DMS153 treated with DMSO at 0.1 percent for 48 hours (cell line): ENCODE results near the gene HLA-DPA1.
A peak's percentile ranks its signal among the peaks of the same experiment; 100 is the strongest.

Experiments
- DNase-seq: peaks from one replicate; lab custom pipeline; 2025; ENCODE audit not compliant: unreplicated experiment; lab: John Stamatoyannopoulos, UW

Gene HLA-DPA1

DNA sequence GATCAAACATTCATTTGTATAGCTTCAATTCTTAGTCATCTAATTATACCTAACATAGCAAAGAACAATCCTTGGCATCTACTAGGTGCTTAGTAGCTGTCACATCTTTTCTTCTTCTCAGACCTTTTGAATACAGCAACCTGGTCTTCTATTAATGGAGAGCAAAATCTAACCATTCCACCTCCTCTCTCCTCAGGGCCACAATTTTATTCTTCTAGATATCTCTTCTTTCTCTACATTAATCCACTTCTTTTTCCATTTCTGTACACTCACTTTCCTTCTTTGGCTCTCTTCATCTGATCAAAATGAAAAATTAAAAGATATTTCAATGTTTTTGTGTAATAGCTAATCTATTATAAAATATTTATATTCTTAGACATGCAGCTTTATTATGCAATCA is 55.0 kb downstream of the HLA-DPA1 start:
- no peak for DNase-seq

DNA sequence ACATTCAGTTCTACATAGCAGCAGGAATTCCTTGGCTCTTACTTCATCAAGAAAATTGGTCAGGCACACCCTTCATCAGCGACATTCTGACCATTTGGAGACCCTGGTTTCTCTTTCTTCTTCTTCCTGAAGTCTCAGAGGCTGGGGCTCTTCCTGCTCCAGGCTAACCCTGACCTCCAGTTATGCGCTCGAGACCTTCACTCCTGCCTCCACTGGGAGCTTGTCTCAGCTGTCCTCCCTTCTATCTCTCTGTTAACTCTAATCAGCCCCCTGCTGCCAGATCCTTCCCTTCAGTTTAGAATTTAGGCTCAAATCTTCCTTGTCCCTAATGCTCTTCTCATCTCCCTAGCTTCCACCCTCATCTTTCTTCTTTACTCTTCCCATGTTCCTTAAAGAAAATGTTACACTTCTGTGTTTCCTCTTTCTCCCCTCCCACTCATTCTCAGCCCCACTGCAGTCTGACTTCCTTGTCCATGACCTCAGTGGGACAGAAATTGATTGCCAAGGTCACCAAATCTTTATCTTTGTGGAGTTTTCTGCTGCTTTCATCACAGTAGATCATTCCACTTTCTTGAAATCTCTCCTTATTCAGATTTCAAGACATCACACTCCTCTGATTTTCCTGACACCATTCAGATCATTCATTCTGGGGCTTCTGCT is 55.6 kb downstream of the HLA-DPA1 start:
- DNase-seq, result no peak

DNA sequence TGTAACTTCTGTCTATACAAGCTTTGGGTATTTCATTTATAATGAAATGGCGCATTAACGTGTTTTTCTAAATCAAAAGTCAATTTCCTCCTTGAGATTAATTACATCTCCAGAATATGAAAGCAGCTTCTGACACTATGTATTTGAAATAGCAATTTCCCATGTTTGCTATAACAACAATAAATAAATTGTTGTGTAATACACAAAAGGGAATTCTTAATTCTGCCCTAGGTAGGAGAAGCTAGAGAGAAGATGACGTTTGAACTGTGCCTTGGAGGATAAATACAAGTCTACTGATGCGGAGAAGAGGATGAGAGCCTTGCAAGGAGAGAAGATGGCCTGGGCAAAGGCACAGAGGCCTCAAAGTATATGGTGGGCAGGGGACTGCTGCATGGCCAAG is 56.4 kb downstream of the HLA-DPA1 start:
- no peak for DNase-seq

GRCh38 chr6:33015798-33016197 is 57.7 kb downstream of the HLA-DPA1 start:
- DNase-seq, result no peak

DNA sequence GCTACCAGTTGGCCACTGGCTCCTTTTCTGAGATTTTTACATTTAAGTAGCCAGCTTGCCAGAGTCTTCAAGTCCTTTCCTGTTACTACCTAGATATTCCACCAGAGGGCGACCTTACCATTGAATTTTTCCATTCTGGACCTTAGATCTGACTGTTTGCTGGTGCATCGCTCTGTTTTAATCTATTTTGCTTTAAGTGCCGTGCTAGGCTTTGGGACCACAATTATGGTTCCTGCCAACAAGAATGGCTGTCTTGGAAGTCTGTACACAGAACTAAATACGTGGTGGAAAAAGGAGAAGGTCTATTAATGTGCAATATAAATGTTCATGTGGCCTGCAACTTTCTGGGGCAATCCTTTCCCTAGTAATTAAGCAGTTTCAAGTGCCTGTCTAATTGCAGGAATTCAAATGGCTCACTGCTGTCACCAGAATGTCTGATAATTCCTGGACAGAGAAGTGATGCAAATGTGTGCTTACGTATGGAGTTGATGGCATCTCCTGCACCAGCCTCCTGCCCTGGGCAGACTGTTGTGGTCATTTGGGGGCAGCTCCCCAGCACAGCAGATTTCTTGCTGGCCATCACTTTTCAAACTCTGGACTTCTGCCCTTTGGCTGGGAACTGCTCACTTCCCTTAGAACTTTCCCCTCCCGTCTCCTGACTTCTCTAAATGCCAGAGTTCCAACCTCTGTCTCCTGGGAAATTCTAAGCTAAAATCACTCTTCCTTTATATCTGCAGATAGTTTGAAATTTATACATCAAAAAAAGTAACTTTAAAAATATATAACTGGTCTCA is 58.4 kb downstream of the HLA-DPA1 start:
- peak; percentile 59 for DNase-seq
